Inferior parietal cortex (tissue), 1 donor: ENCODE results near the gene GAK.

Experiments used
- DNase-seq: peaks from one replicate; pipeline ENCODE4 v3.0.0-alpha.2; 2016; ENCODE audit errors: extremely low spot score

GAK gene

DNA sequence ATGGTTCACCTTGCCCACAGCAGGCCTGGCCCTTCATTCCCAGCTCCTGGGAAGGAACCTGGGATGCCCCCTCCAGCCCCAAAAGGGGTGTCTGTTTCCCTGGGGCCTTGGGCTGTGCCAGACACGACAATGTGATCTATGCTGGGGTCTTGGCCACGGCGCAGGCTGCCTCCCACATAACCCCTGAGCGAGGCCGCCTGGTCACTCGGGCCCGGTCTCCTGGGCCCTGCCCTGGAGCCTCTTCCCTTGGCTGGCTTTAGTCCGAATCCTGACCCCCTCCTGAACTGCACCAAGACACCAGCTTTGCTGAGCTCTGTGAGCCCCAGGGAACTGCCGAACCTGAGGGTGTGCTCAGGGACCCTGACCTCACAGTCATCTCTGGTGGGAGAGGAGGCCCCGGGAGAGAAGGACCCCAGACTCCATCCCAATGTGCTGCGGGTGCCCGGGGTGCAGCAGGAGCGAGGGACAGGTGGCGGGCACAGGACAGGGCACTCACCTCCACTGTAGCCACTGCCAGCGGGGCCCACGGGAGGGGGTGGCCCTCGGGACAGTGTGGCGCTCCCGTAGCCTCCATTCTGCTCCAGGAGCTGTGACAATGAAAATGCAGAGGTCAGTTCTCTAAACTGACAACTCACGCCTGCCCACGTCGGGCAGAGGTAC lies 42.0 kb downstream of the GAK start:
- no peak for DNase-seq

DNA sequence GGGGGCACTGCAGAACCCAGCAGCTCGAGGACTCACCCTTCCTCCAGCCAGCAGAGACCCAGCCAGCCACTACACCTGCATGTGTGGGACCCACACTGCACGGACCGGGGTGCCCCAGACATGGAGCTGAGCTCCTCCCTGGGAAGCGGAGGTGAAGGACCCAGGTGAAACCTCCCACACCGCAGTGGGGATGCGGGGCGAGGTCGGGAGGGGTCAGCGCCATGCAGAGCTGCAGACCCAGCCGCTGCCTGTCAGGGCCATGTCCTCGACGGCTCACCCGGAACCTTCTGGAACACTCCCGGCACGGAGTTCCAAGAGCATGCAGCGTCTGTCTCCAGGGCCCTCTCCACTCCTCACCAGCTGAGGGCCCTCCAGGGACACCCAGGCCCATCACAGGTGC lies 42.6 kb downstream of the GAK start:
- DNase-seq: no peak

DNA sequence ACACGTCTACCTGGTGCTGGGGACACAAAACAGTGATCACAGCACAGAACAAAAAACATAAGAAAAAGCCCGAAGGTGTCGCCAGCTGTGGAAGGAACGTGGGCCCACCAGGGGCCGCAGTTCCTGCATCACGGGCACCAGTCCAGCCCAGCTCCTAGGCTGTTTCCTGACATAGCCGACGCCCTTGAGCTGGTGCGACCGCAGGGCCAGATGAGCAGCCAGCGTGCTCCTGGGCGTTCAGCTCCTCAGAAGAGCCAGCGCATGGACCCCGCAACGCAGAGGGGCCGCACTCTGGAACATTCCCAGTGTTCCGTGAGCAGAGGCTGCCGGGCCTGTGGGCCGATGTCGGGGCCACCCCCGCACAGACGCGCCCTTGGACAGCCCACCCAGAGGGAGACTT lies 44.1 kb downstream of the GAK start:
- DNase-seq: no peak

DNA sequence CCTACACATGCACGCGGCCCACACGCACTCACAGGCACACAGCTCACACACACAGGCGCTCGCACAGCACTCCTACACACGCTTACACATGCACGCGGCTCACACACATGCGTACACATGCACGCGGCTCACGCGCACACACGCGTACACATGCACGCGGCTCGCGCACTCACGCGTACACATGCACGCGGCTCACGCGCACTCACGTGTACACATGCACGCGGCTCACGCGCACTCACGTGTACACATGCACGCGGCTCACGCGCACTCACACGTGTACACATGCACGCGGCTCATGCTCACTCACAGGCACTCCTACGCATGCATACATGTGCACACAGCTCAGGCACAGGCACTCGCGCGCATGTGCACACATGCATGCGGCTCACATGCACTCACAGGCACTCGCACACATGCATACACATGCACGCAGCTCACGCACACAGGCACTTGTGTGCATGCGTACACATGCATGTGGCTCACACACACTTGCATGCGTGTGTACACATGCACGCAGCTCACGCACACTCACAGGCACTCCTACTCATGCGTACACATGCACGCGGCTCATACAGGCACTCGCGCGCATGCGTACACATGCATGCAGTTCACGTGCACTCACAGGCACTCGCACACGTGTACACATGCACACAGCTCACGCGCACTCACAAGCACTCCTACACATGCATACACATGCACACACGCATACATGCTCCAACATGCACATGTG lies 44.9 kb downstream of the GAK start:
- no peak for DNase-seq

DNA sequence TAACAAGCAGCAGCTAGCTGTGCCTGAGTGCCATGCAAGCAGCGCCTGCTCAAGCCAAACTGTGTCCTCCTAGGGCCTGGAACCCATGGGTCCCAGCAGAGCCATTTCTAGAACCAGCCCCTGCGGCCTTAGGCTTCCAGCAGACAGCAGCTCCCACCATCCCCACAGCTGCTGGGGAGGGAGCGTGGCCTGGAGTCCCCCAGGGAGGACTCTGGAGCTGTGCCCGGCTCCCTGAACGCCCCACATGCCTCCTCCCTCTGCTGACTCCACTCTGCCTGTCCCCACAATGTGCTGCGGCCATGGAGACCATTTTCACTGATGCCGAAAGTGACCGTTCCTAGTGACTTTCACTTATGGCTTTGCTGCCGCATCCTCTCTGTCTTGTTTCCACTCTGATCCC lies 45.9 kb downstream of the GAK start:
- no peak for DNase-seq

DNA sequence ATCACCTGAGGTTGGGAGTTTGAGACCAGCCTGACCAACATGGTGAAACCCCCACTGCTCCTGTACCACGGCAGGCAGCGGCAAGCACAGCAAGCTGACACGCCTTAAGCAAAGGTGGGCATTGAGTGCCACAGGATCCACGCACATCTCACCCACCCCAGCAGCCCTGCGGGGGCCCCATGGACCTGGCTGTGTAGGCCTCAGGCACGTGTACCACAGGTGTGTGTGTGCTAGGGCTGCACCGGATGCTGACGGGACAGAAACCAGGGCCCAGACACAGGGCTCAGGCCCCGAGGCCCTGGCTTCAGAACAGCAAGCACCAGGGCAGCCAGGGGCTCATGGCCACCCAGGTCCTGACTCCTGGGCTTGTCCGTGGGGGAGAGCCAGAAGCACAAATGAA lies 46.8 kb downstream of the GAK start:
- no peak for DNase-seq

DNA sequence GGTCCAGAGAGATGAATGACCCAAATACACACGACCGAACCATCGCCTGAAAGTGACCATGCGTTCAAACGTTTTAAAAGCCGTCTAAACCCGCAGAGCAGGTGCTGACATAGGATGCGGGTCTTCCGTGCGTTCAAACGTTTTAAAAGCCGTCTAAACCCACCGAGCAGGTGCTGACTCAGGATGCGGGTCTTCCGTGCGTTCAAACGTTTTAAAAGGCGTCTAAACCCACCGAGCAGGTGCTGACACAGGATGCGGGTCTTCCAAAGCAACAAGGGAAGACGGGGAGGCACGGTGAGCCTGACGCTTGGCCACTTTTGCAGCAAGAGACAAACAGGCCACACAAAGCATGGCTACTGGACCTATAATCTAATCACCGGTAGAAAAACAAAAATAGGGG lies 47.2 kb downstream of the GAK start:
- DNase-seq: no peak

DNA sequence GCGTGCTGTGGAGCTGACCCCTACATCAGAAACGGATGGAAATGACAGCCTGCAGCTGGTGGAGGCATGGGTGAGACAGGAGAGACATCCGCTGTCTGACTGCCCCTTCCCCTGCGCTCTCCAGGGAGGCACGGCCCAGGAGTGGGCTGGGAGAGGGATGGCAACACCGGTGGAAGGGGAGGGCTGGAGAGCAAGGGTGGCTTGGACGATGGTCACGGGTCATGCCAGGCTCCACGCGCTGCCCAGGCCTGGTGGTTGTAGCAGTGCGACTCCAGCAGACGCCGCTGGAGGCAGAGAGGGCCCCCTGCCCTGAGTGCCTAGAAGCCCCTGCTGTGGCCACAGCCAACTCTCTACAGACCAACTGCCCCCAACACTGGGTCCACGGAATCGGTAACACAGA lies 47.9 kb downstream of the GAK start:
- DNase-seq: no peak

DNA sequence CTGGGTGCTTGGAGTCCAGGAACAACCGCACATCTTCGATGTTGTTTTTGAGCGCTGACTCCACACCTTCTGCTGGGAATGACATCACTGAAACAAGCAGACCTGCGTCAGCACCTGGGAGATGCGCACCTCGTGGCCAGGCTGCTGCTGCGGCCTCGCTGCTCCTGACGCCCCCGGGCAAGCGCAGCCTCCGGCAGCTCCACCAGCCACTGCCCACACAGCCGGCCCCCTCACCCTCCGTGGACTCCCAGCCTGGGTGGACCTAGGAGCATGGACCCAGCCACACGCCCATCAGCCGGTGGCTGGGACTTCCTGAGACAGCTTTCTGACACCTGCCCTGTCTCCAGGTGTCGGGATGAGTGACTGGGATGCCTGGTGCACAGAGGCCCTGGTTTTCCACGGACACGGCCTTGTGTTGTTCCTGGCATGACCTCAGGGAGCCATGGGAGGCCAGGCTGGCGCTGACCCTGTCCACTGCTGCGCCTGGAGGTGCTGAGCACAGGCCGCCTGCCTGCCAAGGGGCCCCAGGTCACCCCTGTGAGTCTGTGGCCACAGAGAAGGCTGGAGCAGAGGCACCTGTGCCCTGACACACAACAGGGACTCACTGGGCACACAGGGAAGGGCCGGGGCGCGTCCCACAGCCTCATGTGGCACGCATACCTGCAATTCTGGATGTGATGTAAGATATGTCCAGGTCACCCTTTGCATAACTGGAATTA lies 48.6 kb downstream of the GAK start:
- DNase-seq: no peak

DNA sequence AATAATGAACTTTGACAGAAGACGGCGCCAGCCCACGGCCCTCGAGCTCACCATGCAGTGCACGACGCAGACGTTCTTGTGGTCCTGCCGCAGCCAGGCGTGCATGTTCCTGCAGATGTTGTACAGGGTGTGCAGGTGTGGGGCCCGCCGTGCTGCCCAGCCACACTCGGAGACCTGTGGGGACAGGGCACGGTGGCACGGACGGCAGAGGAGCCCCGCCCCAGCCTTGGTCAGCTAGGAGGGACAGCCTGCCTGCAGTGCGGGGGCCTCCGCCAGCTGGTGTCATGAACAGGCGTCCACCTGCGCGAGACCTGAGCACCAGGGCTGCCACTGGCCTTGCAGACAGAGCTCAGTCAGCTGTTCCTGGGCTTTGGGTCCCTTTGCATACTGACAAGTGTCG lies 49.5 kb downstream of the GAK start:
- no peak for DNase-seq

DNA sequence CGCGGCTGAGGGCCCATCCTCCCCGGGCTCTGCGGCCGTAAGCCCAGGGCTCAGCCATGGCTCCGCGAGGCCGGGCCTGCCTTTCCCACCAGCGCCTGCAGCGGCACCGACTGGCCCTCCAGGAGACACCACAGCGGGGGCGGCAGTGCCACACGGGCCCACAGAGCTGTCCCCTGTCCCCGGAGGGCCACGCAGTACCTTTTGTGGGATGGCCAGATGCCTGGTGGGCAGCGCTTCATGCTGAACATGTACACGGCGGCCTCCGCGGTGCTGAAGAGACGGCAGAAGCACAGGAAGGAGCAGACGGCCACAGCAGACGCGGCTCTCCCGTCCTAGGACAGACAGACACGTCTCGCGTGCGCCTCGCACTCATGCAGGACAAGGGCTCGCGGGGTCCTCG lies 50.4 kb downstream of the GAK start:
- no peak for DNase-seq

DNA sequence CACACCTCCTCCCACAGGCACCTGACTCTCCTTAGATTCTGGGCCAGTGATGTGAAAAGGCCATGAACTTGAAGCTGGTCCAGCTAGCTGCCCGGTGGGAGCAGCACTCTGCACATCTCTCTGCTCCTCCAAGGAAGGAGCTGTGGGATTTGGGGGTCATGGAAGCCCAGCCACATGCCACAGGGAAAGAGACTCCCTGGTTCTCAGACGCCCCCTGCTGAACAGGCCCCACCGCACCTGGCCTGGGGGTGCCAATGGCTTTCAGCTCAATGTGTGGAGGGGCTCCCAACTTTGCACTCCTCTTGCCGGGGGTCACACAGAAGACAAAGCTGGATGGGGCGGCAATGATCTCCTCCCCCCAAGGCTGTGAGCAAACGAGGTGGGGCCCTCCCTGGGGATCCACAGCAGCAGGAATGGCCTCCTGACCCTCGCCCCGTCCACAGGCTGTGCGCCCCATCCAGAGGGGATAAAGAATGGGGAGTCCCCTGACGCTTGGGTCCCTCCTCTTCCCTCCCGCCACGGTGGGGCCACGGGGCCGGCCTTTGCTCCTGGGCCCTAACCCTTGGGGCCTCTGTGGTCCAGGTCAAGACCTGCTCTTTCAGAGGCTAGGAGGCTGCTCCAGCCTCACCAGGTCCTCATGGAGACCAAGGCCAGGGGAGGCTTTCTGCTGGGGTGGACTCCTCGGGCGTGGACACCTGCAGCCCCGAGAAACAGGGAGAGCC lies 51.3 kb downstream of the GAK start:
- no peak for DNase-seq

DNA sequence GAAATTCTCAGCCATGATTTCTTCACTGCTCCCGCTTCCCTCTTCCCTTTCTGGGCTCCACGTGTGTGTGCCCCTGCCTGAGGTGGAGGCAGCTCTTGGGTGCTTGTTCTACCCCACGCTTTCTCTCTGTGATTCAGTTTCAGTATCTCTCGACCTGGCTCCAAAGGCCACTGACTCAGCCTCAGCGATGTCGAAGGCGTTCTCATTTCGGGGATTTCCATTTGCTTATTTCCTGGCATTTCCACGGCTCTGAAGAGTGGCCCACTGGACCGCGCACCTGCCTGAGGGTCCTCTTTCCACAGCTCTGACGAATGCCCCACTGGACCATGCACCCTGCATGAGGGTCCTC lies 52.4 kb downstream of the GAK start:
- DNase-seq: no peak

DNA sequence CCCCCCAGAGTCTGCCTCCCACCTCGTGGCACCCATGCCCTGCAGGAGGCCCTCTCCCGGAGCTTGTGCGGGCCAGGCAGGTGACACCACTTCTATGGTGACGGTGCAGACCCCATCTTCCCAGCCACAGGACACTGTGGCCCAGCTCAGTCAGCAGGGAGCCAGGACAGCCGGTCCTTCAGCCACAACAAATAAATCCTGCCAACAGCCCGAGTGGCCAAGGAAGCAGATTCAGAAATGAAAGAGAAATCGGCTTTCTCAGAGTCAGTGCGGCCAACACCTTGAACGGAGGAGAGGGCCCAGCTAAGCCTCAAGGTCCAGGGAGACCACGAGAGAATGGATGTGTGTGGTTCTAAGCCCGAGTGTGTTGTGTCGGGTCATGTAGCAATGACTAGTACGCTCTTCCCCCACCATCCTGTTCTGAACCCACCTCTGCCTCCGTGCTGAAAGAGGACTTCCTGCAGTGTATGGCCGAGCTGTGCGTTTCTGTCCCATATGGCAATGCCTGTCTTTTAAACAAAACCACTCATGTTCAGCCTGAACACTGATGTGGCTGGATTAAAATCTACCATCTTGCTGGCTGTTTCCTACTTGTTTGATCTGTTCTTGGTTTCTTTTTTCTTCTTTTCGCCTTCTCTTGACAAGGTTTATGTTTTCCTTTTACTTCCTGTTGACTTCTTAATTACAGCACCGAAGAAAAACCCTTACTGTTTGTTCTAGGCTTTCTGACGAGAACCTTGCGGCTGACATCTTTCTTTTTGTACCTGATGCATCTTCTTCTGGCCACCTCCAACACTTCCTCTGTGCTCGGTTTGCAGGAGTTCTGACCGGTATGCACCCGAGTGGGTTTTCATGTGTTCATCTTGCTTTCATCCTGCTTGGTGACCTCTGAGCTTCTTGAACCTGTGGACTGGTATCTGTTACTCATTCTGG lies 53.1 kb downstream of the GAK start:
- no peak for DNase-seq

DNA sequence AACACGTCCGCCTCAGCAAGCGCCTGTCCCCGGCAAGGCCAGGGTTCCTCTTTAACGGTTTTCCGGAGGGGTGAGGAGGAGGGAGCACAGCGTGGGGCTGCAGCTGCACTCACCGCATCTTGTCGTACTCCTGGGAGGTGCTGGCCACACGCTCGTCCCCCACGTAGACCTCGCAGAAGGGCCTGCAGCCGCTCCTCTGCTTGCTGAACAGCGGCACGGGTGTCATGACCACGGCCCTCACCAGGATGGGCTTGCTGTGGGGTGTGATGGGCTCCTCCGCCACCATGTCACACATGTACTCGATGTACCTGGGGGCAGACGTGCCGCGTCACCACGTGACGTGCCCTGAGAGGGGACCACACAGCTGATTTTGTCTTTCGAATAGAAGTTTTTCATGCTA lies 54.6 kb downstream of the GAK start:
- no peak for DNase-seq

DNA sequence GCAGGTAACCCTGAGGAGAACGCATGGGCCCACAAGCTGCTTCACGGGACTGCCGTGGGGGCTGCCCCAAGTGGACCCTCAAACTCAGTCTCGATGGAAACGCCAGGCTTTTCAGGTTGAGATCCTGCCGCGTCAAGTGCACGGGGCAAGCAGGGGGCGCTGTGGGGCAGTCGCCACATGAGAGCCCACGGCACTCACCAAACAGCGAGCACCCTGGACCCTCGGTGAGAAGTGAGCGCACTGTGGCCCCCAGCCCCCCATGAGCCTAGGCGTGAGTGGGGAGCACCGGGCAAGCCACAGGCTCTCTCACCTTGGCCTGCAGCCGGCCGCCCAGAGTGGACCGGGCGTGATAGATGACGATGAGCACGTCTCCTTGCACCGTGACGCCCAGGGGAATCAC lies 55.3 kb downstream of the GAK start:
- no peak for DNase-seq

DNA sequence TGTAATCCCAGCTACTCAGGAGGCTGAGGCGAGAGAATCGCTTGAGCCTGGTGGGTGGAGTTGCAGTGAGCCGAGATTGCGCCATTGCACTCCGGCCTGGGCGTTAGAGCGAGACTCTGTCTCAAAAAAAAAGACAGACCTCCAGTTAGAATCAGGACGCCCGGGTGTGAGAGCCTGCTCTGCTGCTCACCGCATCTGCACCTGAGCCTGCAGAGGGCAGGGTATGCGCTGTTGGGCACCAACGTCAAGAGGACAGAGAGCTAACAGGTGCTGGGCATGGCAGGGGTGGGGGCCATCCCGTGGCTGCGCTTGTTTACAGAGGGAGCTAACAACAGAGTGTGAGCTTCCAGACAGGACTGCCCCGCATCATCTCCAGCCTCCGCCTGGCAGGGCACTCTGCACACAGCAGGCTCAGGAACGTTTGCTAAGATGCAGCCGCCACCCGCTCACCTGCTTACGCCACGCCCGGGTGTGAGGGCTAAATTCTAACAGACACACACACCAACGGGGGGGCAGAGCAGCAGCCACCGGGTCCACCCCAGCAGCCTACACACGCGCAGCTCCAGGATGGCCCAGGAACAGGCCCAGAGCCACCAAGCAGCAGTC lies 56.2 kb downstream of the GAK start:
- DNase-seq: no peak

DNA sequence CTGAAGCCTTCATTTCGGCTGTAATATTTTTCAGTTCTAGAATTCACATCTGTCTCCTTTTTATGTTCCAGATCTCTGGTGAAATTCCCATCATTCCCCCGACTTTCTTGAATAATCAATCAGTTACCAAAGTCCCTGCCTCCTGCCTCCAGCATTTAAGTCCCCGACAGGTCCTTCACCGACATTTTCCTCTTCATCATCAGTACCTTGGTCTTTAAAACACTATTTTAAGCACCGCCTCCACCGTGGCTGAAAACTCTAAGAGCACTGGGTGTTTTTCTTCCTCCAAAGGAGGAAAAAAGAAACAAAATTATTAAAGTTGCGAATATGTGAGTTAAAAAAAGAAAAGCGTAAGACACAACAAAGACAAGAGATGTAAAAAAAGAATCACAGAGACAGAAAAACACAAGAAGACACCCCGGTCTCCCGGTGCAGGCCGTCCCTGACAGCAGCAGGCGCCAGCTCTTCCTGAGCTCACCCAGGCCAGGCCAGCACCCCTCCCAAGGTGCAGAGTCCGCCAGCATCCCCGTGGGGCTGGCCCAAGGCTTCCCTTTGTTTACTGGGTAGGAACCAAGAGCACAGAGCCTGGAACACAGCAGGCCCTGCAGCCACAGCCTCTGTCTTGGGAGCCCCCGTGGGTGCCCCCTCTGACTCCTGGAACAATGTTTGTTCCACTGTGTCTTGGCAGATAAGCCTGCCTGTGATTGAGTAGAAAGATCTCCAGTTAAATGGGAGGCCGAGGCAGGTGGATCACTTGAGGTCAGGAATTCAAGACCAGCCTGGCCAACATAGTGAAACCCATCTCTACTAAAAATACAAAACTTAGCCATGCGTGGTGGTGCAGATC lies 56.9 kb downstream of the GAK start:
- DNase-seq: peak; percentile 21

DNA sequence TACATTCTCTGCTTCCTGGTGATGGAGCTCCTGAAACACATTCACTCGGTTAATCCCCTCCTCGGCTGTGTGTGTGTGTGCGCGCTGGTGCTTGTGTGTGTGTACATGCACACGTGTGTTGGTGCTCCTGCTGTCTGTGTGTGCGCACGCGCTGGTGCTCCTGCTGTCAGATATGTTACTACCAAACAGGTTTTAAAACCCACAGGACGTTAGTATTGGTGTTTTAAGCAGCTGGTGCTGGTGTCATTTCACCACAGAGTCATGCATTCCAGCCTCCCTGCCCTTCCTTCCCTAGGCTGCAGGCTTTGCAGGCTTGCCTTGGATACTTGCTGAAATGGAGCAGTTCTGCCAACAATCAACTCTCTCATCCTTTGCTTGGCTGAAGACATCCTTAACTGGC lies 58.1 kb downstream of the GAK start:
- DNase-seq: no peak
